Activated gamma-delta T cell treated with Interleukin-2 at 50 U/mL for 16 hours (primary cell): ENCODE data around the gene DNAJB2.

ENCODE experiments used
- DNase-seq: peaks from one replicate; pipeline ENCODE4 v3.0.0-alpha.2; 2020

Gene DNAJB2

GRCh38 chr2:219261024-219261855 lies 17.9 kb upstream of the DNAJB2 start:
- DNase-seq, result no peak

GRCh38 chr2:219266232-219266631 lies 12.9 kb upstream of the DNAJB2 start:
- no peak for DNase-seq

GRCh38 chr2:219266886-219267285 lies 12.3 kb upstream of the DNAJB2 start:
- DNase-seq, result no peak

GRCh38 chr2:219268294-219268693 lies 10.9 kb upstream of the DNAJB2 start:
- no peak for DNase-seq

- no peak for DNase-seq
These were observed 9.7 kb upstream of the DNAJB2 start for GRCh38 chr2:219269362-219270054.

GRCh38 chr2:219270055-219270372 lies 9.2 kb upstream of the DNAJB2 start:
- no peak for DNase-seq

GRCh38 chr2:219271021-219271420 lies 8.1 kb upstream of the DNAJB2 start:
- no peak for DNase-seq

- no peak for DNase-seq
These were observed 6.8 kb upstream of the DNAJB2 start for GRCh38 chr2:219272356-219272755.

- DNase-seq, result no peak
These were observed 6.2 kb upstream of the DNAJB2 start for GRCh38 chr2:219272995-219273394.

GRCh38 chr2:219273937-219274336 lies 5.2 kb upstream of the DNAJB2 start:
- no peak for DNase-seq

GRCh38 chr2:219274361-219274921 lies 4.7 kb upstream of the DNAJB2 start:
- DNase-seq, result no peak

- peak; percentile 69 for DNase-seq
These were observed 1.2 kb upstream of the DNAJB2 start for GRCh38 chr2:219277703-219278654.

GRCh38 chr2:219278655-219279150 lies 463 bp upstream of the DNAJB2 start:
- DNase-seq, result no peak

GRCh38 chr2:219279916-219280516 lies 850 bp downstream of the DNAJB2 start:
- no peak for DNase-seq

GRCh38 chr2:219280651-219281050 lies 1.5 kb downstream of the DNAJB2 start:
- no peak for DNase-seq

- no peak for DNase-seq
These were observed 2.4 kb downstream of the DNAJB2 start for GRCh38 chr2:219281588-219281987.

- no peak for DNase-seq
These were observed 3.2 kb downstream of the DNAJB2 start for GRCh38 chr2:219282375-219282774.

- DNase-seq, result no peak
These were observed 3.9 kb downstream of the DNAJB2 start for GRCh38 chr2:219282943-219283581.

GRCh38 chr2:219284501-219285372 lies 5.6 kb downstream of the DNAJB2 start:
- no peak for DNase-seq

GRCh38 chr2:219285373-219285735 lies 6.2 kb downstream of the DNAJB2 start:
- no peak for DNase-seq

GRCh38 chr2:219285894-219286425 lies 6.8 kb downstream of the DNAJB2 start:
- no peak for DNase-seq
